Measurements from ENCODE around the gene ELN. TPM values are rescaled to one million over a fixed set of nuclear protein-coding genes. Genes with fewer than 3 reads are reported as not detected.
A peak's percentile ranks its signal among the peaks of the same experiment; 100 is the strongest.

ELN gene
- total and polyA plus RNA-seq, 2 of the 8 experiments (the other 6 are each of a cell fraction or from before 2014, with no cell fraction given) = 5.1 to 5.6 TPM

- TF ChIP-seq HDAC2 (IDR thresholded peaks at IDR 0.05; ENCODE audit: borderline replicate concordance in 1 of 2, low read depth in 2 of 2, low read length in 2 of 2) (0 out of 4 replicates have a peak, but pooled peaks of 1 of the 2 experiments have one; percentile 27), MAX (IDR thresholded peaks at IDR 0.05) (peak; percentile 74), RBBP5 (IDR thresholded peaks at IDR 0.05; ENCODE audit: borderline replicate concordance, low read depth, low read length) (0 out of 2 replicates have a peak, but pooled peaks have one; percentile 26), CEBPB (IDR thresholded peaks at IDR 0.05; ENCODE audit: low read depth, low read length) (no peak), SRF (IDR thresholded peaks at IDR 0.05; ENCODE audit: low read depth, low read length) (no peak), POLR2A (IDR thresholded peaks at IDR 0.05; ENCODE audit: control extremely low read depth in 1 of 2, low read depth in 2 of 2, low read length in 2 of 2) (0 out of 3 replicates have a peak, but pooled peaks of 1 of the 2 experiments have one; percentile 36), BACH1 (IDR thresholded peaks at IDR 0.05; ENCODE audit: low read length) (no peak), FOSL1 (IDR thresholded peaks at IDR 0.05; ENCODE audit: insufficient read depth, low read depth, low read length) (no peak), SIX5 (IDR thresholded peaks at IDR 0.05; ENCODE audit: low read depth, low read length) (no peak), PHF8 (conservative IDR thresholded peaks at IDR 0.05; ENCODE audit: low read depth, low read length) (no peak), POU5F1 (IDR thresholded peaks at IDR 0.05; ENCODE audit: low read depth, low read length) (no peak), EZH2 (IDR thresholded peaks at IDR 0.05; ENCODE audit: low read depth, low read length, severe bottlenecking) (no peak), E2F6 (IDR thresholded peaks at IDR 0.05) (no peak), KDM4A (IDR thresholded peaks at IDR 0.05; ENCODE audit: low read depth, low read length, severe bottlenecking) (no peak), TCF12 (IDR thresholded peaks at IDR 0.05; ENCODE audit: low read depth, low read length) (no peak), SIRT6 (IDR thresholded peaks at IDR 0.05; ENCODE audit: low read length) (no peak), BCL11A (IDR thresholded peaks at IDR 0.05; ENCODE audit: low read depth in 2 of 2, low read length in 2 of 2) (no peak), SP1 (IDR thresholded peaks at IDR 0.05; ENCODE audit: low read depth, low read length) (peak; percentile 69; the same call in 1 of the 2 replicates), CBX5 (IDR thresholded peaks at IDR 0.05; ENCODE audit: low read depth, low read length) (no peak), ATF2 (IDR thresholded peaks at IDR 0.05; ENCODE audit: low read length) (0 out of 2 replicates have a peak, but pooled peaks have one; percentile 43), GABPA (IDR thresholded peaks at IDR 0.05; ENCODE audit: borderline replicate concordance, insufficient read depth, low read length) (no peak)
Observed at GRCh38 chr7:74094224-74095101, 66.5 kb downstream of the ELN start (continued).
